ENCODE measurements around the gene PHACTR3. TPM values are rescaled to one million over a fixed set of nuclear protein-coding genes. Genes with fewer than 3 reads are reported as not detected.

The PHACTR3 gene
- not detected in 2 replicates for total RNA-seq

DNA sequence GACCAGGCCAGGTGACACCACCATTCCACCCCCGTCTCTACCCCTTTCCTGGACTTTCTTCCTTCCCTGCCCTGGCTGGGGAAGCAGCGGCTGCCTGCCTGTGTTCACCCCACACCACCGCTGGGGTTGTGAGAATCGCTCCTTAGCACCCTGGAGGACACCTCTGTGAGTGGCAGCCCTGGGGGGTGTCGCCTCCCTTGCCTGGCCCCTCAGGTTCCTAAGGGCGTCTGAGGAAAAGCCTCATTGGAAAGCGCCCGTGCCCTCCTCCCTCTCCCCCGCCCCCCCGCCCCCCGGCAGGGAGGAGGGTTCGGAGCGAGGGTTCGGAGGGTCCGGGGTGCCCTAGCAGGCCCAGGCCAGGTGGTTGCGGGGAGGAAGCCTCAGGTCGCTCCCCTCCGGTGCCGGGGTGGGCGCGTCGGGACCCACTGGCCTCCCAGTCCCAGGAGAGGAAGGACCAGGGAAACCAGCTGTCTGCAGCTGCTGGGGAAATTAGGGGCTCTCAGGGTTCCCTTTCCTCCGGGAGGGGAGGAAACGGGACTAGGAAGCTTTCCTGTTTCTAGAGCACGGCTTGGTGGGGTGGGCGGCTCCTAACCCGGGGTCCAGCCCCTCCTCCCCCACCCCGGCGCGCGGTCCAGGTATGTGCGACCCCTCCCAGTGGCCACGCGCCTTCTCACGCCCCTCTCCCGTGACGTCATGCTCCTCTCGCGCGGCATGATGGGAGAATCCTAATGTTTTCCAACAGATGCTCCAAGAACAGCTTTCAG is at the start of gene PHACTR3:
Gene PHACTR3 (plus strand): TSS at position 760 of the 761 bp plus-strand sequence. CDS start 475 bp downstream, outside the sequence.

Small RNA genes lying within 50 kb of the gene (small RNA-seq; reads per million reads assigned to genes)
- not detected for gene RNU7-141P
